H9 (cell line): ENCODE measurements around the gene SCN8A. TPM values are rescaled to one million over a fixed set of nuclear protein-coding genes. Genes with fewer than 3 reads are reported as not detected.

ENCODE experiments used
- DNase-seq: peaks from one replicate; pipeline ENCODE4 v3.0.0-alpha.2; 2017
- H2AFZ ChIP-seq: one replicate; pipeline ENCODE4 v1.6.1; 2013; ENCODE audit warnings: mild to moderate bottlenecking, low read length, control low read depth, moderate library complexity
- H2AK5ac ChIP-seq: 2 replicates; pipeline ENCODE4 v1.6.1; 2013; ENCODE audit warnings: low read length, control low read depth, mixed read lengths; ENCODE audit not compliant: insufficient read length
- H2BK120ac ChIP-seq: one replicate; pipeline ENCODE4 v1.6.1; 2013; ENCODE audit warnings: low read depth, mild to moderate bottlenecking, low read length, control low read depth, inconsistent platforms; ENCODE audit not compliant: poor library complexity, severe bottlenecking
- H2BK12ac ChIP-seq: 2 replicates; pipeline ENCODE4 v1.6.1; 2013; ENCODE audit warnings: low read length, control low read depth, mixed read lengths, low read depth; ENCODE audit not compliant: insufficient read length
- H2BK15ac ChIP-seq: 2 replicates; pipeline ENCODE4 v1.6.1; 2013; ENCODE audit warnings: low read depth, low read length, control low read depth
- H2BK20ac ChIP-seq: one replicate; pipeline ENCODE4 v1.6.1; 2013; ENCODE audit warnings: low read depth, mild to moderate bottlenecking, low read length, control low read depth, inconsistent platforms; ENCODE audit not compliant: poor library complexity, severe bottlenecking
- H2BK5ac ChIP-seq: 2 replicates; pipeline ENCODE4 v1.6.1; 2013; ENCODE audit warnings: low read length, control low read depth, mixed read lengths; ENCODE audit not compliant: insufficient read length
- H3K14ac ChIP-seq: 2 replicates; pipeline ENCODE4 v1.6.1; 2013; ENCODE audit warnings: low read length, control low read depth; ENCODE audit not compliant: insufficient read depth
- H3K18ac ChIP-seq: 2 replicates; pipeline ENCODE4 v1.6.1; 2013; ENCODE audit warnings: low read depth, mild to moderate bottlenecking, mixed read lengths, low read length, control low read depth; ENCODE audit not compliant: insufficient read length
- H3K23ac ChIP-seq: 2 replicates; pipeline ENCODE4 v1.6.1; 2013; ENCODE audit warnings: low read length, control low read depth, mixed read lengths, low read depth; ENCODE audit not compliant: insufficient read length
- H3K23me2 ChIP-seq: 2 replicates; pipeline ENCODE4 v1.6.1; 2013; ENCODE audit warnings: low read depth, mild to moderate bottlenecking, mixed read lengths, low read length, control low read depth; ENCODE audit not compliant: insufficient read length, poor library complexity, severe bottlenecking
- H3K27ac ChIP-seq: 2 replicates; pipeline ENCODE4 v1.5.1; 2013; ENCODE audit warnings: low read length, control low read depth, mixed read lengths, low read depth; ENCODE audit not compliant: insufficient read length
- H3K27me3 ChIP-seq: 2 replicates; pipeline ENCODE4 v1.6.1; 2013; ENCODE audit warnings: low read length, control low read depth, inconsistent platforms; ENCODE audit not compliant: insufficient read depth
- H3K4ac ChIP-seq: 2 replicates; pipeline ENCODE4 v1.6.1; 2013; ENCODE audit warnings: low read depth, mild to moderate bottlenecking, control low read depth, inconsistent platforms, low read length, moderate library complexity
- H3K4me1 ChIP-seq: 2 replicates; pipeline ENCODE4 v1.6.1; 2013; ENCODE audit warnings: low read length, control low read depth, inconsistent platforms; ENCODE audit not compliant: insufficient read depth
- H3K4me2 ChIP-seq: 2 replicates; pipeline ENCODE4 v1.6.1; 2013; ENCODE audit warnings: low read length, control low read depth, mixed read lengths; ENCODE audit not compliant: insufficient read length, insufficient read depth
- H3K56ac ChIP-seq: 2 replicates; pipeline ENCODE4 v1.6.1; 2013; ENCODE audit warnings: low read depth, mild to moderate bottlenecking, mixed read lengths, low read length, control low read depth; ENCODE audit not compliant: insufficient read length
- H3K79me1 ChIP-seq: 2 replicates; pipeline ENCODE4 v1.6.1; 2013; ENCODE audit warnings: low read depth, mild to moderate bottlenecking, moderate library complexity, low read length, control low read depth, inconsistent platforms; ENCODE audit not compliant: insufficient read depth, poor library complexity, severe bottlenecking
- H3K79me2 ChIP-seq: 2 replicates; pipeline ENCODE4 v1.6.1; 2013; ENCODE audit warnings: low read length, control low read depth, inconsistent platforms; ENCODE audit not compliant: insufficient read depth
- H3K9ac ChIP-seq: 2 replicates; pipeline ENCODE4 v1.6.1; 2013; ENCODE audit warnings: low read length, control low read depth, mixed read lengths; ENCODE audit not compliant: insufficient read length; ENCODE audit errors: extremely low read depth
- H3K9me3 ChIP-seq: one replicate; pipeline ENCODE4 v1.6.1; 2013; ENCODE audit warnings: low read depth, low read length, inconsistent platforms; ENCODE audit not compliant: control insufficient read depth
- H3T11ph ChIP-seq: one replicate; pipeline ENCODE4 v1.6.1; 2013; ENCODE audit warnings: mild to moderate bottlenecking, low read length, control low read depth, inconsistent platforms
- H4K20me1 ChIP-seq: one replicate; pipeline ENCODE4 v1.6.1; 2013; ENCODE audit not compliant: control insufficient read depth, insufficient read length, insufficient read depth
- H4K5ac ChIP-seq: 2 replicates; pipeline ENCODE4 v1.6.1; 2013; ENCODE audit warnings: low read depth, mild to moderate bottlenecking, mixed read lengths, low read length, control low read depth; ENCODE audit not compliant: insufficient read length
- H4K8ac ChIP-seq: replicated peaks from 2 replicates; pipeline ENCODE4 v1.6.1; 2013; ENCODE audit warnings: low read length, control low read depth, mixed read lengths, low read depth; ENCODE audit not compliant: insufficient read length
- H4K91ac ChIP-seq: 2 replicates; pipeline ENCODE4 v1.6.1; 2013; ENCODE audit warnings: low read depth, mild to moderate bottlenecking, moderate library complexity, mixed read lengths, low read length, control low read depth; ENCODE audit not compliant: insufficient read length
- H3K27ac Mint-ChIP-seq, 3 experiments: 2 replicates in 2 of 3; 3 replicates in 1 of 3; pipeline ENCODE4 v1.8.0; 2020 to 2021; ENCODE audit warnings: mixed read lengths in 3 of 3, mild to moderate bottlenecking in 1 of 3, moderate library complexity in 1 of 3
- H3K27me3 Mint-ChIP-seq: 2 replicates; pipeline ENCODE4 v1.8.0; 2021; ENCODE audit warnings: low read depth, mild to moderate bottlenecking, moderate library complexity, mixed read lengths
- H3K36me3 Mint-ChIP-seq, 3 experiments: 2 replicates in 2 of 3; 3 replicates in 1 of 3; pipeline ENCODE4 v1.8.0; 2020 to 2021; ENCODE audit warnings: low read depth in 3 of 3, mixed read lengths in 3 of 3; ENCODE audit not compliant: insufficient read depth in 1 of 3
- H3K4me1 Mint-ChIP-seq, 2 experiments: 2 replicates each; pipeline ENCODE4 v1.8.0; 2020; ENCODE audit warnings: mixed read lengths in 2 of 2
- H3K4me3 Mint-ChIP-seq, 2 experiments: 2 replicates in 1 of 2; 3 replicates in 1 of 2; pipeline ENCODE4 v1.8.0; 2020 to 2021; ENCODE audit warnings: mild to moderate bottlenecking in 2 of 2, mixed read lengths in 2 of 2, moderate library complexity in 1 of 2
- H3K9me3 Mint-ChIP-seq, 2 experiments: 2 replicates in 1 of 2; 3 replicates in 1 of 2; pipeline ENCODE4 v1.8.0; 2020; ENCODE audit warnings: mild to moderate bottlenecking in 2 of 2, mixed read lengths in 2 of 2, moderate library complexity in 1 of 2
- CTCF ChIP-seq: fragments of 200-600 bp; sonication (generic); conservative IDR thresholded peaks from 3 replicates; pipeline ENCODE4 v1.8.0; 2021; ENCODE audit warnings: antibody characterized with exemption, mild to moderate bottlenecking
- total RNA-seq: library from RNA; stranded (reverse); gene quantifications from 2 replicates; pipeline ENCODE4 v1.2.1, GENCODE V29; 2021

Gene SCN8A
- total RNA-seq, 1 experiment from 2014 or later: 15.2 TPM

DNA sequence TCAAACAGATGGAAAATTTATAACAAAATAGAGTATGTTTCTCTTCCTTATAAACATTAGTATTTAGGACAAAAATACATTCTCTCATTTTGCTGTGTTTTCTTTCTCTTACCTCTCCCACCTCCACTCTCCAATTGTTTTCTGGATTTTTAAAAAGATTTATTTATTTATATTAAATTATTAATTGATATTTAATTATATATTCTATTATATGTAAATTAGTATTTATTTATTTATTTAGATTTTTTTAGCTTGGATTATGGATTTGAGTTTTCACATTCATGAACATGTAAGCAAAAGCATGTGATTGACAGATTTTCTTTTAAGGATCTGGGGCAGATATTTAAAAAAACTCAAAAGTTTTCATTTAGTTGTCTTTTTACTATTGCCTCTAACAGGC is 35.6 kb downstream of the SCN8A start:
- no peaks in the 10 kb centered on the region for H3K9me3 Mint-ChIP-seq
- no peak overlapping the region for H4K5ac ChIP-seq
- peaks cover 5% of the 10 kb centered on the region for H3K79me1 ChIP-seq
- no peak overlapping the region for H3K14ac ChIP-seq
- H3K4me1 ChIP-seq: peaks cover 5% of the 10 kb centered on the region; the same call in 1 of the 2 replicates
- H3K4ac ChIP-seq: no peak overlapping the region
- H3K23me2 ChIP-seq: no peaks in the 10 kb centered on the region
- no peak overlapping the region for H2AFZ ChIP-seq
- H2BK15ac ChIP-seq: no peak overlapping the region
- H3K4me1 Mint-ChIP-seq: peaks cover 46 to 47% of the 10 kb centered on the region in 2 experiments
- no peak overlapping the region for H3K23ac ChIP-seq
- H3K56ac ChIP-seq: no peak overlapping the region
- H3K27me3 ChIP-seq: no peaks in the 10 kb centered on the region
- H3K18ac ChIP-seq: no peak overlapping the region
- no peak overlapping the region for H2AK5ac ChIP-seq
- H4K8ac ChIP-seq: no peak overlapping the region
- no peaks in the 10 kb centered on the region; the same call in 1 of the 2 replicates for H3K27me3 Mint-ChIP-seq
- no peak overlapping the region for H4K91ac ChIP-seq
- no peaks in the 10 kb centered on the region for H4K20me1 ChIP-seq
- H3K36me3 Mint-ChIP-seq: no peaks in the 10 kb centered on the region
- H3K27ac Mint-ChIP-seq: no peak overlapping the region
- no peak overlapping the region for H2BK20ac ChIP-seq
- H3T11ph ChIP-seq: no peak overlapping the region
- H3K4me3 Mint-ChIP-seq: no peak overlapping the region
- H3K9me3 ChIP-seq: no peaks in the 10 kb centered on the region
- H3K27ac ChIP-seq: no peak overlapping the region
- no peak for TF ChIP-seq CTCF
- no peak overlapping the region for H3K9ac ChIP-seq
- H3K79me2 ChIP-seq: peaks cover 10% of the 10 kb centered on the region; the same call in 1 of the 2 replicates
- no peak for DNase-seq
- H2BK12ac ChIP-seq: no peak overlapping the region
- no peak overlapping the region for H3K4me2 ChIP-seq
- no peak overlapping the region for H2BK120ac ChIP-seq
- H2BK5ac ChIP-seq: no peak overlapping the region
